ENCODE results near the gene ZNF723.
"Not testable (repeated sequence)": the region's sequence is repeated elsewhere in the genome, so short reads cannot be mapped to it uniquely, and the experiment has no call there.

ZNF723 gene

DNA sequence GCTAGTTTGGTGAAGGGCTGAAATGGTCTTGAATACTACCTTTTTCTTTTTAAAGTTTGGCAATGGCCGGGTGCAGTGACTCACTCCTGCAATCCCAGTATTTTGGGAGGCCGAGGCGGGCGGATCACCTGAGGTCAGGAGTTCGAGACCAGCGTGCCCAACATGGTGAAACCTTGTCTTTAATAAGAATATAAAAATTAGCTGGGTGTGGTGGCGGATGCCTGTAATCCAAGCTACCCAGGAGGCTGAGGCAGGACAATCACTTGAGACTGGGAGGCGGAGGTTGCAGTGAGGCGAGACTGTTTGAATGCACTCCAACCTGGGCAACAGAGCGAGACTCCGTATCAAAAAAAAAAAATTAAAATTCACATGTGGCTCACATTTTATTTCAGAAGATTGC is 880 bp upstream of the ZNF723 start:
- no peak for DNase-seq (ENCODE audit: low spot score)
- H3K27ac ChIP-seq, result no peak overlapping the region
- H3K4me3 ChIP-seq, result no peak overlapping the region
- TF ChIP-seq, protein P1, sequence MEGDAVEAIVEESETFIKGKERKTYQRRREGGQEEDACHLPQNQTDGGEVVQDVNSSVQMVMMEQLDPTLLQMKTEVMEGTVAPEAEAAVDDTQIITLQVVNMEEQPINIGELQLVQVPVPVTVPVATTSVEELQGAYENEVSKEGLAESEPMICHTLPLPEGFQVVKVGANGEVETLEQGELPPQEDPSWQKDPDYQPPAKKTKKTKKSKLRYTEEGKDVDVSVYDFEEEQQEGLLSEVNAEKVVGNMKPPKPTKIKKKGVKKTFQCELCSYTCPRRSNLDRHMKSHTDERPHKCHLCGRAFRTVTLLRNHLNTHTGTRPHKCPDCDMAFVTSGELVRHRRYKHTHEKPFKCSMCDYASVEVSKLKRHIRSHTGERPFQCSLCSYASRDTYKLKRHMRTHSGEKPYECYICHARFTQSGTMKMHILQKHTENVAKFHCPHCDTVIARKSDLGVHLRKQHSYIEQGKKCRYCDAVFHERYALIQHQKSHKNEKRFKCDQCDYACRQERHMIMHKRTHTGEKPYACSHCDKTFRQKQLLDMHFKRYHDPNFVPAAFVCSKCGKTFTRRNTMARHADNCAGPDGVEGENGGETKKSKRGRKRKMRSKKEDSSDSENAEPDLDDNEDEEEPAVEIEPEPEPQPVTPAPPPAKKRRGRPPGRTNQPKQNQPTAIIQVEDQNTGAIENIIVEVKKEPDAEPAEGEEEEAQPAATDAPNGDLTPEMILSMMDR (IDR thresholded peaks at IDR 0.05), result no peak

DNA sequence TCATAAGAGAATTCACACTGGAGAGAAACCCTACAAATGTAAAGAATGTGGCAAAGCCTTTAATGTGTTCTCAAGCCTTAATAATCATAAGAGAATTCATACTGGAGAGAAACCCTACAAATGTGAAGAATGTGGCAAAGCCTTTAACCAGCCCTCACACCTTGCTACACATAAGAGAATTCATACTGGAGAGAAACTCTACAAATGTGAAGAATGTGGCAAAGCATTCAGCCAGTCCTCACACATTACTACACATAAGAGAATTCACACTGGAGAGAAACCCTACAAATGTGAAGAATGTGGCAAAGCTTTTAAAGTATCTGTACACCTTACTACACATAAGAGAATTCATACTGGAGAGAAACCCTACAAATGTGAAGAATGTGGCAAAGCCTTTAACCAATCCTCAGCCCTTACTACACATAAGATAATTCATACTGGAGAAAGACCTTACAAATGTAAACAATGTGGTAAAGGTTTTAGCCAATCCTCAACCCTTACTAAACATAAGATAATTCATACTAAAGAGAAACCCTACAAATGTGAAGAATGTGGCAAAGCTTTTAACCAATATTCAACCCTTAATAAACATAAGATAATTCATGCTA is 25.7 kb downstream of the ZNF723 start:
- H3K4me3 ChIP-seq; H3K27ac ChIP-seq; DNase-seq (ENCODE audit: low spot score): not testable (repeated sequence)

DNA sequence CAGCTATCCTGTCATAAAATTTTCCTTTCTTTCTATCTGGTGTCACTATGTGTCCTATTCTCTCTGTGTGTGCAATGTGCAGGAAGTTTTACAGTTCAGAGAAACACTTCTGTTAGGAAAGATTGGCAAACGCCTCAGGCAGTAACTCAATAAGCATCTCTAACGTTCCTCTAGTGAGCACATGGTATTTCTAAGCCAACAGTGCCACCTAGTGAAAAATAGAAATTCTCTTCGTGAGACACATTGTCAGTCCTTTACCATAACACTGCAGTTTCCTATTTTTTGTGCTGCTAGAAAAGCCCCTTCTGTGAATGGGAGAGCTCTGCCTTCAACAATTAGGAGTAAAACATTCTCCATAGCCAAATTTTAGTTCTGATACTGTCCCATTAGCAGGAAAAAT is 50.7 kb downstream of the ZNF723 start:
- no peak overlapping the region for H3K27ac ChIP-seq
- DNase-seq (ENCODE audit: low spot score), result no peak
- TF ChIP-seq, protein P1 (IDR thresholded peaks at IDR 0.05), result no peak
- H3K4me3 ChIP-seq, result no peak overlapping the region

DNA sequence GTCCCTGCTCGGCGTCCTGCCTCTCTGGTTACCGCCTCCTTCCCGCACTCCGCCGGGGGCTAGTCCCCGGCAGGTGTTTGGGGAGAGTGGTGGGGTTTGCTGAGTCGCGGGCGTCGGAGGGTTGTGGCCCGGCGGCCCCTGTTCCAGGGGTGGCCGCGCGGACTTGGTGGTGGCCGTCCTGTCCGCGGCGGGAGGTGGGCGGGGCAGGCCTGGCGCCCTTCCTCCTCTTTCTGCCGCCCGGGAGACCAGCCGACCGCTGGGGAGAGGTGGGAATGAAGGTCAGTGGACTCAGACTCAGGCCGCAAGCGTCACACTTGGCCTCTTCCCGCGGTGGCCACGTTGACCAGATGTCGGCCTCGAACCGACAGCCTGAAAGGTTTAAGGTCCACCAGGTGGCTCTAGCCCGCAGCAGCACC is 61.8 kb downstream of the ZNF723 start:
- no peak overlapping the region for H3K4me3 ChIP-seq
- TF ChIP-seq, protein P1 (IDR thresholded peaks at IDR 0.05), result no peak
- no peak for DNase-seq (ENCODE audit: low spot score)

DNA sequence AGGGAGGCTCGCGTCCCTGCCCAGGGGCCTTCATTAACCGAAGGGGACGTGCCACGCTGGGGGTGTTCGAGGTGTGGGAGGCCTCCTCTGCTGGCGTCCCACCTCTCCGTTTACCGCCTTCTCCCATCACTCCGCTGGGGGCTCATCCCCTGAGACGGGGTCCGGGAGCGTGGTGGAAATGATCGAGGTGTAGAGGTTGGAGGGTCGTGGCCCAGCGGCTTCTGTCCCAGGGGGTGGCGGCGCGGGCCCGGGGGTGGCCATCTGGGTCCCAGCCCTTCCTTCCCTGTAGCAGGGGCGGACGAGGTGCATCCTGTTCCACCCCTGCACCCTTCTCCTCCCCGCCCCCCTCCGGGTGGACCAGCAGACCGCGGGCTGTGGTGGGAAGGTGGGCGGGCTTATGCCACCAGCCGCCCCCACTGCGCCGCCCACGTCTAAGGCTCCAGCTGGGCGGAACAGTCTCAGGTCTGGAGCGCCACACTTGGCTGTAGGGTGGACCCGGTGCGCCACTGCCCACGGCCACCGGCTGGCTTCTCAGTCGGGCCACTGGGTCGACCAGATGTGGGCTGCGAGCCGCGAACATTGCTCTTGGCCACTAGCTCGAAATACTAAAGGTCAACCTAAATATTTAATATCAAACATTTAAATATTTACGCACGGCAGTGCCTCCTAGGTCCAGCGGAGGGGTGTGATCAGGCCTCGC is 69.5 kb downstream of the ZNF723 start:
- TF ChIP-seq, protein P1 (IDR thresholded peaks at IDR 0.05), result no peak
- DNase-seq (ENCODE audit: low spot score), result no peak
- H3K27ac ChIP-seq, result no peak overlapping the region
- H3K4me3 ChIP-seq, result no peak overlapping the region

More for the DNA sequence above, 61.8 kb downstream of the ZNF723 start:
- no peak overlapping the region for H3K27ac ChIP-seq

All from coronary artery (tissue), 2 donors.